GM19240 (cell line): ENCODE results near the gene RHOA.
"Not testable (repeated sequence)": the region's sequence is repeated elsewhere in the genome, so short reads cannot be mapped to it uniquely, and the experiment has no call there.

Experiments used
- DNase-seq: peaks from one replicate; pipeline ENCODE4 v3.0.0; 2011; ENCODE audit warnings: low spot score; ENCODE audit not compliant: insufficient read length

The RHOA gene

GRCh38 chr3:49370585-49371290, 41.0 kb downstream of the RHOA start:
- DNase-seq, result no peak

- no peak for DNase-seq
Measured at GRCh38 chr3:49362561-49362960, 49.2 kb downstream of the RHOA start.

- DNase-seq, result no peak
Measured at GRCh38 chr3:49359623-49360022, 52.2 kb downstream of the RHOA start.

- no peak for DNase-seq
Measured at GRCh38 chr3:49358884-49359225, 52.9 kb downstream of the RHOA start.

- peak; percentile 61 for DNase-seq
Measured at GRCh38 chr3:49358217-49358883, 53.4 kb downstream of the RHOA start, which contains the start of gene GPX1. Gene GPX1 (minus strand): TSS chr3:49358353. CDS start chr3:49358278, 75 bp downstream.

GRCh38 chr3:49357443-49358216, 54.1 kb downstream of the RHOA start:
- not testable (repeated sequence) for DNase-seq

GRCh38 chr3:49357095-49357442, 54.7 kb downstream of the RHOA start:
- not testable (repeated sequence) for DNase-seq

GRCh38 chr3:49352890-49353421, 58.8 kb downstream of the RHOA start:
- DNase-seq, result no peak

GRCh38 chr3:49352281-49352680, 59.5 kb downstream of the RHOA start:
- DNase-seq, result no peak

- no peak for DNase-seq
Measured at GRCh38 chr3:49351521-49352011, 60.2 kb downstream of the RHOA start.

GRCh38 chr3:49349348-49350114, 62.2 kb downstream of the RHOA start:
- DNase-seq, result no peak

GRCh38 chr3:49348361-49348760, 63.4 kb downstream of the RHOA start:
- not testable (repeated sequence) for DNase-seq

- DNase-seq, result no peak
Measured at GRCh38 chr3:49346797-49347251, 65.0 kb downstream of the RHOA start.

- no peak for DNase-seq
Measured at GRCh38 chr3:49343163-49343562, 68.6 kb downstream of the RHOA start.

GRCh38 chr3:49341996-49342395, 69.8 kb downstream of the RHOA start:
- DNase-seq, result no peak

GRCh38 chr3:49339941-49340800, 71.6 kb downstream of the RHOA start, which contains the start of gene USP4:
Gene USP4 (minus strand): TSS chr3:49340053. CDS start chr3:49340024, 29 bp downstream.
- DNase-seq, result peak; percentile 72

- DNase-seq, result no peak
Measured at GRCh38 chr3:49339581-49339940, 72.2 kb downstream of the RHOA start.

GRCh38 chr3:49333916-49334633, 77.7 kb downstream of the RHOA start:
- no peak for DNase-seq

- DNase-seq, result no peak
Measured at GRCh38 chr3:49333091-49333490, 78.7 kb downstream of the RHOA start.
